ENCODE measurements around the gene VOPP1.

VOPP1 gene

GRCh38 chr7:55426676-55427075 is 145.6 kb downstream of the VOPP1 start:
- no peak for DNase-seq

- no peak for DNase-seq
Observed at GRCh38 chr7:55425141-55425752, 147.1 kb downstream of the VOPP1 start.

GRCh38 chr7:55423891-55424290 is 148.4 kb downstream of the VOPP1 start:
- DNase-seq = no peak

GRCh38 chr7:55423277-55423711 is 149.0 kb downstream of the VOPP1 start:
- DNase-seq = no peak
